ENCODE measurements around the gene ADGRL2.

GRCh38 chr1:81922955-81923354 lies 122.2 kb downstream of the ADGRL2 start:
- TF ChIP-seq CTCF (conservative IDR thresholded peaks at IDR 0.05; ENCODE audit: low read depth, low read length) = no peak
- no peak for TF ChIP-seq EZH2 (IDR thresholded peaks at IDR 0.05; ENCODE audit: low read length, unreplicated experiment)

All from PC-3 (cell line).